Measurements from ENCODE around the gene PLPP6.
"Not testable (repeated sequence)": the region's sequence is repeated elsewhere in the genome, so short reads cannot be mapped to it uniquely, and the experiment has no call there.

Gene PLPP6

DNA sequence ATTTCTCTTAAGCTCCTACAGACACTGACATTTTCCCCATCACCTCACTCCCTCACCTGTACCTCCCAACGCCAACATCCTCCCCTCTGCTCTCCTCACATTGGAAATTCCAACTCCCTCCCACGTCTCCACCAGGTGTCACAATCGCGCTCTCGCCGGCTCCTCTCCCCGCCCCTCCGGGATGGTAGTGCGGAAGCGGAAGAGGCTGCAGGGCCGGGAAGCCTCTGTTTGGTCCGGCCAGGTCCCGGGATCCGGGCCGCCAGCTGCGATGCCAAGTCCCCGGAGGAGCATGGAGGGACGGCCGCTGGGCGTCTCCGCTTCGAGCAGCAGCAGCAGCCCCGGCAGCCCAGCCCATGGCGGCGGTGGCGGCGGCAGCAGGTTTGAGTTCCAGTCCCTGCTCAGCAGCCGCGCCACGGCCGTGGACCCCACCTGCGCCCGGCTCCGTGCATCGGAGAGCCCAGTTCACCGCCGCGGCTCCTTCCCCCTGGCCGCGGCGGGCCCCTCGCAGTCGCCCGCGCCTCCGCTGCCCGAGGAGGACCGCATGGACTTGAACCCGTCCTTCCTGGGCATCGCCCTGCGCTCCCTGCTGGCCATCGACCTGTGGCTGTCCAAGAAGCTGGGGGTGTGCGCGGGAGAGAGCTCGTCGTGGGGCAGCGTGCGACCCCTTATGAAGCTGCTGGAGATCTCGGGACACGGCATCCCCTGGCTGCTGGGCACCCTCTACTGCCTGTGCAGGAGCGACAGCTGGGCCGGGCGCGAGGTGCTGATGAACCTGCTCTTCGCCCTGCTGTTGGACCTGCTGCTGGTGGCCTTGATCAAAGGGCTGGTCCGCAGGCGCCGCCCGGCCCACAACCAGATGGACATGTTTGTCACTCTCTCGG, at the start of gene PLPP6:
Gene PLPP6 (plus strand): TSS at position 187 of the 881 bp plus-strand sequence. CDS start 82 bp downstream, at position 269.
- DNase-seq (ENCODE audit: low read depth): peak; percentile 31

DNA sequence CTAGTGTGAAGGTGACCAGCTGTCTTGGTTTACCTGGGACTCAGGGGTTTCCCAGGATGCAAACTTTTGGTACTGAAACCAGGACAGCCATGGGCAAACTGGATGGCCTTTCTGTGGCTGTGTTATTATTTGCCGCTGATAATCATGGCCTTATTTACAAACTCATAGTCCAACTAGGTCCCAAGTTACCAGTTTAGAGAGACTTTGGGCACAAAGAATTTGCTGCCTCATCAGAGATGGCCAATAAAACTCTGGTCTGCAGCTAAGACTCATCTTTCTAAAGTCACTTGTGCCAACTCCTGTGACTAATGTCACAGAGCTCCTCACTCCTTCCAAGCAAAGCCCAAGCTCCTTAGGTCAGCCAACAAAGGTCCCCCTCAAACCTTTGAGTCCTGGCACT, 47.5 kb upstream of the PLPP6 start:
- no peak for DNase-seq (ENCODE audit: low read depth)

DNA sequence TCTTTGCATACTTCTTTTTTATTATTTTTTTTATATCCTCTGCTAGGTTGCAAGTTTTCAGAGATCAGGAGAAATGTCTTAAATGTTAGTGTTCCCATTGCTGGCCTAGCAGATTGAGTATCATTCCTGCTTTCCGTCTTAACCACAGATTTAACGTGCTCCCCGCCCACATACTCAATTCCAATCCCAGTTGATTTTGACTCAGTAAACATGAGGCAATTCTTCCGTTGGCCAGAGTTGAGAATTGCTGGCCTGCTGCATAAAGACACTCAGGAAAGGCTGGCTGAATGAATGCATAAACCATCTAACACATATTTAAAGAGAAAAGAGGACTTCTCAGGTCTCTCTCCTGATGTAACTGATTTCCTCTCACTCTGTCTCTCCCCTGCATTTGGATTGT, 46.8 kb upstream of the PLPP6 start:
- DNase-seq (ENCODE audit: low read depth): no peak

DNA sequence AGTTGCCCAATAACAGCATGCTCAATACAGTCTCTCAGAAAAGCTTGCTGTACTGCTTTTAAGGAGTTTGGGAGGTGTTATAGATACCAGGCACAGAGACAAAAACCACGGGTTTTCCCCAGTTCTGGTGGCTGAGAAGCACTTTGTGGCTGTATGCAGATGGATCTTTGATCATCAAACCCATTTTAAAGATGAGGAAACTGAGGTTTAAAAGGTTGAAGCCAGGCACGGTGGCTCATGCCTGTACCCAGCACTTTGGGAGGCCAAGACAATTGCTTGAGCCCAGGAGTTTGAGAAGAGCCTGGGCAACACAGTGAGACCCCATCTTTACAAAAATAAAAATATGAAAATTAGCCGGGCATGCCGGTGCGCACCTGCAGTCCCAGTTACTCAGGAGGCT, 46.3 kb upstream of the PLPP6 start:
- DNase-seq (ENCODE audit: low read depth): no peak

DNA sequence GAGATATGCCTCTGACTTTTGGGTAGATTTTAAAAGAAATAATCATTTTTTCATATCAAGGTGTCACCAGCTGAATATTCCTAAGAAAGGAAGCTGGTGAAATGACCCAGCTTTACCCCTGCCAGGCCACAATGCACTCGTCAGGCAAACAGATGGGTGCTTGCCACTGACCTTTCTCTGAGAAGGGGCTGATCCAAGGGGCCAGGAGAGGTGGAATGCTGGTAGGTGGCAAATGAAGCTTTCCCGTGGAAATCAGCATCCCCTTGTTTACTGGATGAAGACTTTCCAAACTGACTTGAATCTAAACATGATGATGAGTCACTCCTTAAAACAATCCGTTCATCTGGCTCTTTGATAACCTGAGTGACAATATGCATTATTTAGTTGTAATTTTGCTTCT, 44.3 kb upstream of the PLPP6 start:
- DNase-seq (ENCODE audit: low read depth): no peak

DNA sequence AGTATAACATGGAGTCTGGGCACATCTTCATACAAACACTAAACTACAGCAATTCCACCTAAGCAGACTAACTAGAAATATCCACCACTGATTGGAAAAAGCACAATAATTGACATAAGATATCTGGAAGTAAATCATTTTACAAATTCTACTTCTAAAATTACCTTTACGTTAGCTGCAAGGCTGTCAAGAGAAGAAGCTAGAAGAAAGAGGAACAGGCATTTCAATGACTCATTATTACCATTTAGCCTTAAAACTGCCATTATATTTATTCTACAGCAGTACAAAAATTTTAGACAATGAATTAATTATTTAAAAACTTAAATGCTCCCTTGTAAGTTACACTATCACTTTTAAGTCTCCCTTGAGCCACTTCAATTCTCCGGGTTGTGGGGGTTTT, 43.4 kb upstream of the PLPP6 start:
- no peak for DNase-seq (ENCODE audit: low read depth)

DNA sequence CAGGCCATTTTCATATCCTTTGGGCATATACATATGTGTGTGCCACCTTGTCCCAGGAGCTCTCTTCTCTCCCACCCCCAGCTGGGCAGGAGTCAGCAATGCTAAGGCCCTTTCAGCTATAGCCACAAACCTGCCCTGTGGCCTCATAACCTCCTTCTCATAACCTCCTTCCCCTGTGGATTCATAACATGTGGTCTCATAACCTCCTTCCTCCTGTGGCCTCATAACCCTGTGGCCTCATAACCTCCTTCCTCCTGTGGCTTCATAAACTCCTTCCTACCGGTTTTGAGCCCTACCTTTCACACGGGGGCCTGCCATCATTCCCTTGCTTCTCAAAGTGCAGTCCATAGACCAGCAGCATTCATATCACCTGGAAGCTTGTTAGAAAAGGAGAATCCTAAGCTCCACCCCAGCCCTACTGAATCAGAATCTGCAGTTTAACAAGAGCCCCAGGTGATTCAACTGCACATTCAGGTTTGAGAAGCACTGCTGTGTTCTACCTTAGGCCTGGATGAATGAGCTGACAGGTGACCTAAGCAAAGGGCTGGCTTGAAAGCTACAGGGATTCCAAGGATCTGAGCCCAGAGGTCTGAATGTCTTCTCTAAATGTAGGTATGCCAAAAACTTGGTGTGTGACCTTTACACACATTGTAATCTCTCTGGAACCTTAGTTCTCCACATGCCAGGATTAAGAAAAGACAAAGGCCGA, 41.9 kb upstream of the PLPP6 start:
- DNase-seq (ENCODE audit: low read depth): no peak

DNA sequence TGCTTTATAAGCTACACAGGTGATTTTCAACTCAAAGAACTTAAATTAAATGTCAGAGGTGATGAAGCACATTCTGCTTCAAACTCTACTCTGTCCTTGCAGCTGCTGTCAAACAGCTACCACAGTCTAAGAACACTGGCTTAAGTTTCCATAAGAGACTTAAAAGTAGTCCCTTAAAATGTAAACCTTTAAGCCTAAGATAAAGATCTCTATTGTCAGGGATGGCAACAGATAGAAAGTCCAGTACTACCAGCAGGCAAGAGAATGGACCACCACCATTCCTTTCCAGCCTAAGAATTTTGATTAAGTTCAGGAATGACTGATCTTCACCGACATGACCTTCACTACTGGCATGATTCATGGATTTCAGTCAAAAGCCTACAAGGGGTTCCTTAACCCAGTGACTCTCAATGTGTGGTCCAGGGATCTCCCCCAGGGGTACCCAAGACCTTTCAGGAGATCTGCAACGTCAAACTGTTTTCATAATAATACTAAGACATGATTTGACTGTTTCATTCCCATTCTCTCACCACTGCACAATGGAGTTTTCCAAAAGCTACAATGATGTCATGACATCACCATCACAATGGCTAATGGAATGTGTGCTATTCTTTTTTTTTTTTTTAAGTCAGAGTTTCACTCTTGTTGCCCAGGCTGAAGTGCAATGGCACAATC, 41.1 kb upstream of the PLPP6 start:
- no peak for DNase-seq (ENCODE audit: low read depth)

DNA sequence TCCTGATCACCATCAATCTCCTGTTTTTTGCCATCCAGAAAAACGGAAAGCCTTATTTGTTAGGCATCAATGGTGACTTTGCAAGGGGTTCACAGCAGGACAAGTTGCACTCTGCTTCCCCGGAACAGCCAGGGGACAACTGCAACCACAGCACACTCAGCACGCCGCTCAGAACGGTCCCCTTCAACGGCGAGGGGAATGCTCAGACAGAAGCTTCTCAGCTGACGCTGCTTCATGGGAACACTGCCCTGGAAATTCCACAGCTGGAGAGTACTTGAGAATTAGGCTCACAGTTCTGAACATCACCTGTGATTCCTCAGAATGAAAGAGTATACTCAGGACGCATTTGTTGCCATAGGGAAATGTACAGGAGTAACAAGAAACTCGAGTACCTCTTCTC, 40.1 kb upstream of the PLPP6 start:
- no peak for DNase-seq (ENCODE audit: low read depth)

DNA sequence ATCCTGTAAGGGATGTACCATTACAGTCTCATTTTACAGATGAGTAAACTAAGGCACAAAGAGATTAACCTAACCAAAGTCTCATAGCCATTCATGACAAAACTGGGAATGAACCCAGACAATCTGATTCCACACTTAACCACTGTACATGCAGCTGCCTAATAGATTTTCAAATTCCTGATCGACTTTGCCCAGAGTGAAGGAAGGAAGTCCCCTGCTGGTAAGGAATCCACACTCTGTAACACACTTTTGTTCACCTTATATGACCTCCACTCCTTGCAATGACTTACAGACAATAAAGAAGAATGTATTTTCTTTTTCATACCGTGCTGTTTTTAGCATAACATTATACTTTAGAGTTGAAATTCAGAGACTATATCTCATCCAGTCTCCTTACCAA, 31.3 kb upstream of the PLPP6 start:
- DNase-seq (ENCODE audit: low read depth): no peak

DNA sequence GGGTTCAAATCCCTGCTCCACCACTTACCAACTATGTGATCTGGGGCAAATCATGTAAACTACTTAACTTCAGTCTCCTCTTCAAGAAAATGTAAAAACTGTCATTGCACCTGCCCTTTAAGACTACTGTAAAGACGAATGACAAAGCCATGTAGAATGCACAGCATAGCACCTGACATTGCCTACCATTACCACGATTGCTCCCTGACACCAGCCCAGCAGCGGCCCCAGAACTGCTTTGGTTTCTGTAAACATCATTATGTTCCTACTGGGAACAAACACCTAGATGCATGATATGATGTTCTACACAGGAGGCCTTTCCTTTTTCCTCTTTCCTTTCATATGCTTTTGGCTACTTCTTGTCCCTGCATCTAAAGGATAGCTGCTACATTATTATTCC, 23.1 kb upstream of the PLPP6 start:
- no peak for DNase-seq (ENCODE audit: low read depth)

DNA sequence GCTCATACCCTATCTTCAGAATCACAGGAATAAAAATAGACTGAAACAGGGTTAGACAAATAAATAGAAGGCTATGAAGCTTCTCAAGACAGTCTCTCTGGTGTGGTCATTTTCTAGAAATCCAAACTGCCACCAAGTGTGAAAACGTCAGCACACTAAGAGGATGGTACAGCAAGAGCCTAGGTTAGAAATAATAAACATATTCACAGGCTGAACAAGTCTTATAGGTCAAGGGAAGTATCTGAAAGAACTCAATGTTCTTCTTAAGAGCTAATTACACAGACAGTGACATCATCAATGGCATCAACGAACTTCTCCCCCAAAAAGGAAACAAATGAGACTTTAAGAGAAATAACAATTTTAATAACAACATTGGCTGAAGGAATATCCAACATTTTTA, 22.7 kb upstream of the PLPP6 start:
- no peak for DNase-seq (ENCODE audit: low read depth)

DNA sequence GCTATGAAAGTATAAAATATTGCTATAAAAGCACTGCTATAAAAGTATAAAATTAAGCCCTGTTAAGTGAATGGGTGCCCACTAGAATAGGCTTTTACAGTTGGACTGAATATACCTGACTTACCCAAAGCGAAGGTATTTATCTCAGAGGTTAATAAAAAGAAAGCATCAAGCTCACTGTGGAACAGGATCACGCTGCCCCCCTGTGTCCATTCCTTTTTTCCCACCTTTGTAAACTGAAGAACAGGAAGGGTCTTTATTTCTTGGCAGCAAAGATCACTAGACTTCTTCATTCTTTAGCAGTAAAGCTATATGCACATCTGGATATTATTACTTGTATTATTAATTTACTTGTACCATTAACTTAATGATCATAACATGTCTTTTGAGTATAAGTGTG, 22.1 kb upstream of the PLPP6 start:
- no peak for DNase-seq (ENCODE audit: low read depth)

DNA sequence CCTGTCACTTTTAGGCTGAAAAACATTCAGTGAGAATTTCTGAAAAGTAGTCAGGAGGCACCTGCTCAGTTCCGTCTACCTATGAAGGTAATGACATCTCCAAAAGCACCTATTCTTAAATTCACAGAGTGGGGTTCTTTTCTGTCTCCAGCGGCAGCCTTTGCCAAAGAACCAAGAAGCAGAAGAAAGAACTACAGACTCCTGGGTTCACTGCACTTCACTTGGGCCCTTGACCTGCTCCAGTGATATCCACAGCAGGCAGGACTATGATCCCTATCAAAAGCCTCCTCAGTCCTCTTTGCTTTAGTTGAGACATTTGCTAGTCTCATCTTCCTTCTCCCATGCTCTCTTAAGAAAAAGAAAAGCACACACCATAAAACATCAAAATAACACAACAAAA, 19.7 kb upstream of the PLPP6 start:
- no peak for DNase-seq (ENCODE audit: low read depth)

DNA sequence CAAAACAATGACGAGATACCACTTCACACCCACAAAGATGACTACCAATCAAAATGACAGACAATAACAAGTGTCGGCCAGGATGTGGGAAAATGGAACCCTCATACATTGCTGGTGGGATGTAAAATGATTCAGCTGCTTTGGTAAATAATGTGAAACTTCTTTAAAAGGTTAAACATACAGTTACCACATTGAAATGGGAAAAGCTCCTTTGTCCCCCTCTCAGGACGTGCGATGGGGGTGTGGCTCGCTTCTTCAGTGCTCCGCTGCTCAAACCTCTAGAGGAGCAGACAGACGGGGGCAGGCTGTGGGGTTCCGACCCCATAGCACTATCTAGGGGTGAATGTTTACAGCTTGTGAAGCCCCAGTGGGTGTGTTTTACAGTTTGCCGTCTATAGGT, 8.0 kb upstream of the PLPP6 start:
- no peak for DNase-seq (ENCODE audit: low read depth)

DNA sequence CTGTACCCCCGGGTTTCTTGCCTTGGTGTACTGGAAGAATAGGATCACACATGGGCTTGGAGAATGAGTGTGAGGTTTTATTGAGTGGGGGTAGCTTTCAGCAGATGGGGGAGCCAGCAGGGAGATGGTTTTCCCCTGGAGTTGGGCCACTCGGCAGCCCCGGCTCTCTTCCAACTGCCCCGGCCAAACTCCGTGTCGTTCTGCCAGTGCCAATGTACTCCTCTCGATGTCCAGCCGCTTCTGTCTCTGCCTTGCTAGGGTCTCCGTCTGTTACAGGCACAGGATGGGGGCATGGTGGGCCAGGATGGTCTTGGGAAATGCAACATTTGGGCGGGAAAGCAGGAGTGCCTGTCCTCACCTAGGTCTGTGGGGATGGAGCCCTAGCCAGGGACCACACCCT, 7.6 kb upstream of the PLPP6 start:
- no peak for DNase-seq (ENCODE audit: low read depth)

DNA sequence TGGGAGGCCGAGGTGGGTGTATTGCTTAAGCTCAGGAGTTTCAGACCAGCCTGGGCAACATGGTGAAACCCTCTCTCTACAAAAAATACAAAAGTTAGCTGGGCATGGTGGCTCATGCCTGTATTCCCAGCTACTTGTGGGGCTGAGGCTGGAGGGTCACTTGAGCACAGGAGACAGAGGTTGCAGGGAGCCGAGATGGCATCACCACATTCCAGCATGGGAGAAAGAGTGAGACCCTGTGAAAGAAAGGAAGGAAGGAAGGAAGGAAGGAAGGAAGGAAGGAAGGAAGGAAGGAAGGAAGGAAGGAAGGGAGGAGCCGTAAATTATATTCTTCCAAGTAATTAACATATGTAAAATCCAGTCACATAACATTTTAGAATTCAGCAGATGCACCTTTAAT, 5.9 kb upstream of the PLPP6 start:
- DNase-seq (ENCODE audit: low read depth): not testable (repeated sequence)

DNA sequence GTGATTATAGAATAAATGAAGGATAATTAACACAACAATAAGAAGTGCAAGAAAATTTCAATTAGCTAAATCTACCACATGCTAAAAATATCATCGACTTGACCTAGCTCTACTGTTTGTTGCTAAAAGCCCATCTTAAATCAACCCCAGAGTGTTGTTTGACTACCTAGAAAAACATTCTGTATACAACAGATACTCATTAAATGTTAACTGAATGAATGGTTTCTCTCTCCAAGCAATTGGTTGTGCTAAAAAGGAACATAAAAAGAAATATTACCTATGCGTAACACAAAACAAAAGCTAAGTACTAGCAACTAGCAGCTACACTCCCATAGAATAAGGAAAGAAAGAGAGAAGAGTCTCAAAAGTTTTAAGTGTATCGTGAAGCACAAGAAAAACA, 5.5 kb upstream of the PLPP6 start:
- DNase-seq (ENCODE audit: low read depth): no peak

DNA sequence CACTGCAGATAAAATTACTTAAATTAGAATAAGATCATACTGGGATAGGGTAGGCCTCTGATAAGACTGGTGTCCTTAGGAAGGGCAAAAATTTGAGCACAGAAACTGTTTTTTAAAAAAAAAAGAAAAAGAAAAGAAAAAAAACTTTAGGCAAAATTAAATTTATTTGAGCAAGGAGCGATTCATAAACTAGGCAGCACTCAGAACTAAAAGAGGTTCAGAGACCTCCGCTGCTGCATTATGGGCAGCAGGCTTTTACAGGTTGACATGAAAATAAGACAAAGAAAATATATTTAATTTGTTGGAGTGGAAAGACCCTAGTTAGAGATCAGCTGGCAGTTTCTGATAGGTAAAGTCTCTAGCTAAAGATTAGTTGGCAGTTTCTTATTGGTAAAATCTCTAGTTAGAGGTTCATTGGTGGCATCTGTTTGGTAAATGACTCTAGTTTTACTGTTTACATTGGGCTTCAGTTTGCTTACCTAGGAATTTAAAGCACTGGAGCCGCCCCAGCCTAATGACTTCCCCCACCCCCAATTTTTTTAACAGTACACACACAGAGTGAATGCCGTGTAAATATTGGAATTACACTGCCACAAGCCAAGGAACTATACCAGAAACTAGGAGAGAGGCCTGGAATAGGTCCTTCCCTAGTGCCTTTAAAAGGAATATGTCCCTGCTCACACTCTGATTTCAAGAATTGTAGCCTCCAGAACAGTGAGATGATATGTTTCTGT, 4.5 kb upstream of the PLPP6 start:
- DNase-seq (ENCODE audit: low read depth): no peak

DNA sequence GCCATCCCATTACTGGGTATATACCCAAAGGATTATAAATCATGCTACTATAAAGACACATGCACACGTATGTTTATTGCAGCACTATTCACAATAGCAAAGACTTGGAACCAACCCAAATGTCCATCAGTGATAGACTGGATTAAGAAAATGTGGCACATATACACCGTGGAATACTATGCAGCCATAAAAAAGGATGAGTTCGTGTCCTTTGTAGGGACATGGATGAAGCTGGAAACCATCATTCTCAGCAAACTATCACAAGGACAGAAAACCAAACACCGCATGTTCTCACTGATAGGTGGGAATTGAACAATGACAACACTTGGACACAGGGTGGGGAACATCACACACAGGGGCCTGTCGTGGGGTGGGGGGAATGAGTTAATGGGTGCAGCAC, 1.4 kb upstream of the PLPP6 start:
- not testable (repeated sequence) for DNase-seq (ENCODE audit: low read depth)

DNA sequence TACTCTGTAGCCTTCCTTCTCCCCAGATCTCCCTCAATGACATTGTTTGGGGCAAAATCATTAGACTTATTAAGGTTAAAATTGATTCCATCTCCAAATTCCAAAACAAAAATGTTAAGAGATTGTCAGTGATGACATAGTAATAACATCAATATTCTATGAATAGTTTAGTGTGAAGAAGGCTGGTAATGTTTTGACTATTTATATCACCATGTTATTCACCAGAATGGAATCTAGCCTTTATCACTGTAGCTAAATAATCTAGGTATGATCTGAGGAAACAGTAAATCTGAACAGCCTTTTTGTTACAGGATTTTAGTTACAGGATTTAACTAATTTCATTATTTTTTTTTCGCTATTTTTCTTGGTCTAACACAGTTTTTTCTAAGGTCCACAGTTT, 929 bp upstream of the PLPP6 start:
- DNase-seq (ENCODE audit: low read depth): no peak

DNA sequence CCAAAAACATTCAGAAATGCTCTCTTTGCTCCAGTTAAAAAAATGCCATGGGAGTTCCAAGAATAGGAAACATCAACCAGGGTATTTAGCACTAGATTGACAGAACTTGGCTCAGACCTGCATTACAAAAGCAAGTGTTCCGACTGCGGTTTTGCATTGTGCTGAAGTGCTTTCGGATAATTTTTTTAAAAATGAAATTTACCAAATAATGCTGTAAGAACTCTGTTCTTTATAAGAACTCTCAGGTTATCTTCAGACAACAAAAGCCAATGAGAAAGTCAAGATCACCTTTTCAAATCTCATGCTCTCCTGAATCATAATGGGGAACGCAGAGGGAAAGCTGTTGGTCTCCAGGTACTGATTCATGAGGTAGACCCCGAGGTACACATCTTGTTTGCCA, 483 bp upstream of the PLPP6 start:
- no peak for DNase-seq (ENCODE audit: low read depth)
